Measurements from ENCODE around the gene GREM1. TPM values are rescaled to one million over a fixed set of nuclear protein-coding genes. Genes with fewer than 3 reads are reported as not detected.

Gene GREM1
- total RNA-seq, 1 experiment from 2014 or later: 0.75 TPM

GRCh38 chr15:32723171-32723948 lies 5.6 kb downstream of the GREM1 start:
- no peak for DNase-seq (ENCODE audit: low spot score)
- in situ Hi-C loops (cut with HindIII; ENCODE audit: low sequenced_read_pairs): no loop called here

- DNase-seq (ENCODE audit: low spot score): no peak
Measured at GRCh38 chr15:32729700-32730395, 12.0 kb downstream of the GREM1 start.

GRCh38 chr15:32730677-32731654 lies 13.2 kb downstream of the GREM1 start:
- DNase-seq (ENCODE audit: low spot score): no peak
- in situ Hi-C loops (cut with HindIII; ENCODE audit: low sequenced_read_pairs): no loop called here

More at GRCh38 chr15:32729700-32730395, 12.0 kb downstream of the GREM1 start:
- in situ Hi-C loops (cut with HindIII; ENCODE audit: low sequenced_read_pairs): no loop called here

- DNase-seq (ENCODE audit: low spot score): no peak
- in situ Hi-C loops (cut with HindIII; ENCODE audit: low sequenced_read_pairs): no loop called here
Measured at GRCh38 chr15:32732574-32733157, 14.9 kb downstream of the GREM1 start.

GRCh38 chr15:32733281-32733680 lies 15.5 kb downstream of the GREM1 start:
- in situ Hi-C loops (cut with HindIII; ENCODE audit: low sequenced_read_pairs): no loop called here
- DNase-seq (ENCODE audit: low spot score): no peak

- DNase-seq (ENCODE audit: low spot score): no peak
- in situ Hi-C loops (cut with HindIII; ENCODE audit: low sequenced_read_pairs): no loop called here
Measured at GRCh38 chr15:32735989-32736700, 18.3 kb downstream of the GREM1 start.

GRCh38 chr15:32736701-32737061 lies 18.9 kb downstream of the GREM1 start:
- in situ Hi-C loops (cut with HindIII; ENCODE audit: low sequenced_read_pairs): no loop called here
- no peak for DNase-seq (ENCODE audit: low spot score)

- in situ Hi-C loops (cut with HindIII; ENCODE audit: low sequenced_read_pairs): no loop called here
- no peak for DNase-seq (ENCODE audit: low spot score)
Measured at GRCh38 chr15:32737304-32737703, 19.5 kb downstream of the GREM1 start.

- DNase-seq (ENCODE audit: low spot score): no peak
- in situ Hi-C loops (cut with HindIII; ENCODE audit: low sequenced_read_pairs): no loop called here
Measured at GRCh38 chr15:32738666-32739065, 20.9 kb downstream of the GREM1 start.

- in situ Hi-C loops (cut with HindIII; ENCODE audit: low sequenced_read_pairs): no loop called here
- no peak for DNase-seq (ENCODE audit: low spot score)
Measured at GRCh38 chr15:32739522-32740063, 21.8 kb downstream of the GREM1 start.

- in situ Hi-C loops (cut with HindIII; ENCODE audit: low sequenced_read_pairs): no loop called here
- no peak for DNase-seq (ENCODE audit: low spot score)
Measured at GRCh38 chr15:32743411-32744140, 25.8 kb downstream of the GREM1 start.

- in situ Hi-C loops (cut with HindIII; ENCODE audit: low sequenced_read_pairs): no loop called here
- no peak for DNase-seq (ENCODE audit: low spot score)
Measured at GRCh38 chr15:32746116-32746857, 28.5 kb downstream of the GREM1 start.

- in situ Hi-C loops (cut with HindIII; ENCODE audit: low sequenced_read_pairs): no loop called here
- DNase-seq (ENCODE audit: low spot score): no peak
Measured at GRCh38 chr15:32747921-32748342, 30.1 kb downstream of the GREM1 start.

GRCh38 chr15:32750979-32751378 lies 33.2 kb downstream of the GREM1 start:
- in situ Hi-C loops (cut with HindIII; ENCODE audit: low sequenced_read_pairs): no loop called here
- no peak for DNase-seq (ENCODE audit: low spot score)

GRCh38 chr15:32757426-32757825 lies 39.6 kb downstream of the GREM1 start:
- in situ Hi-C loops (cut with HindIII; ENCODE audit: low sequenced_read_pairs): no loop called here
- DNase-seq (ENCODE audit: low spot score): no peak

- DNase-seq (ENCODE audit: low spot score): no peak
- in situ Hi-C loops (cut with HindIII; ENCODE audit: low sequenced_read_pairs): no loop called here
Measured at GRCh38 chr15:32763295-32763694, 45.5 kb downstream of the GREM1 start.

- in situ Hi-C loops (cut with HindIII; ENCODE audit: low sequenced_read_pairs): no loop called here
- DNase-seq (ENCODE audit: low spot score): no peak
Measured at GRCh38 chr15:32765236-32765635, 47.4 kb downstream of the GREM1 start.

Data from G401 (cell line).